ENCODE measurements around the gene DNAJC3. TPM values are rescaled to one million over a fixed set of nuclear protein-coding genes. Genes with fewer than 3 reads are reported as not detected.

DNAJC3 gene
- total and polyA plus RNA-seq, 2 experiments from 2014 or later, result 27.1 to 91.4 TPM

- Histone ChIP-seq H3K9me3 (ENCODE audit: low read depth) (no peaks in the 10 kb centered on the region), H3K79me2 (no peaks in the 10 kb centered on the region), H3K27ac (no peak overlapping the region), H4K20me1 (ENCODE audit: insufficient read depth, poor library complexity, severe bottlenecking) (no peaks in the 10 kb centered on the region), H3K36me3 (replicated peaks; ENCODE audit: insufficient read depth, low read depth) (no peaks in the 10 kb centered on the region), H3K4me3 (no peak overlapping the region), H3K9me2 (replicated peaks; ENCODE audit: insufficient read depth) (no peaks in the 10 kb centered on the region), H3K4me2 (no peak overlapping the region), H3K4me1 (ENCODE audit: insufficient read depth) (peaks cover under 1% of the 10 kb centered on the region), H3K27me3 (no peaks in the 10 kb centered on the region), H2AFZ (no peak overlapping the region)
- TF ChIP-seq, protein P1, sequence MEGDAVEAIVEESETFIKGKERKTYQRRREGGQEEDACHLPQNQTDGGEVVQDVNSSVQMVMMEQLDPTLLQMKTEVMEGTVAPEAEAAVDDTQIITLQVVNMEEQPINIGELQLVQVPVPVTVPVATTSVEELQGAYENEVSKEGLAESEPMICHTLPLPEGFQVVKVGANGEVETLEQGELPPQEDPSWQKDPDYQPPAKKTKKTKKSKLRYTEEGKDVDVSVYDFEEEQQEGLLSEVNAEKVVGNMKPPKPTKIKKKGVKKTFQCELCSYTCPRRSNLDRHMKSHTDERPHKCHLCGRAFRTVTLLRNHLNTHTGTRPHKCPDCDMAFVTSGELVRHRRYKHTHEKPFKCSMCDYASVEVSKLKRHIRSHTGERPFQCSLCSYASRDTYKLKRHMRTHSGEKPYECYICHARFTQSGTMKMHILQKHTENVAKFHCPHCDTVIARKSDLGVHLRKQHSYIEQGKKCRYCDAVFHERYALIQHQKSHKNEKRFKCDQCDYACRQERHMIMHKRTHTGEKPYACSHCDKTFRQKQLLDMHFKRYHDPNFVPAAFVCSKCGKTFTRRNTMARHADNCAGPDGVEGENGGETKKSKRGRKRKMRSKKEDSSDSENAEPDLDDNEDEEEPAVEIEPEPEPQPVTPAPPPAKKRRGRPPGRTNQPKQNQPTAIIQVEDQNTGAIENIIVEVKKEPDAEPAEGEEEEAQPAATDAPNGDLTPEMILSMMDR (IDR thresholded peaks at IDR 0.05; ENCODE audit: poor library complexity), result no peak
- TF ChIP-seq EZH2 (IDR thresholded peaks at IDR 0.05; ENCODE audit: borderline replicate concordance) (no peak), EZH2phosphoT487 (IDR thresholded peaks at IDR 0.05; ENCODE audit: low read depth, severe bottlenecking, unreplicated experiment) (no peak)
- WGBS (ENCODE audit: low lambda C conversion rate, missing lambda C conversion rate), result 98% methylated on average over 5 of the region's 5 CpGs
- DNase-seq (ENCODE audit: low spot score), result no peak
These were observed 145.4 kb downstream of the DNAJC3 start for GRCh38 chr13:95822303-95822702.

DNA sequence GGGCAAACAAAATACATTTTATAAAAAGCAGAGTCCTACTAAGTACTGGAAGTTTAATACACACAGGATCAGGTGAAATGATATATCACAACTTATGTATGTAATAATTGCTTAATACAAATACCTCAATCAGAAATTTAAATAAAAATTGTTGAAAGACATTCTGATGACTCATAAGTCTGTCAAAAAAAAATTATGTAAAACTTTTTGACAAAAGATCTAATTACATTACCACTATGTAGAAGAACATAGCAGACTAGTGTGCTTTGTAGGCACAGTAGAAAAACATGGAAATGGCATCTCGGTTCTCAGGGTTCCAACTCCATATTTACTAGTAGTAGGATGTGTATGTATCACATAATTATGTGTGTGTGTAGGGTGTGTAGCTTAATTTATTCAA, 156.2 kb downstream of the DNAJC3 start:
- Histone ChIP-seq H3K9me2 (replicated peaks; ENCODE audit: insufficient read depth) (no peaks in the 10 kb centered on the region), H3K4me2 (no peak overlapping the region), H3K27ac (no peak overlapping the region), H3K27me3 (no peaks in the 10 kb centered on the region), H3K79me2 (no peaks in the 10 kb centered on the region), H2AFZ (no peak overlapping the region), H3K4me1 (ENCODE audit: insufficient read depth) (no peaks in the 10 kb centered on the region), H3K36me3 (replicated peaks; ENCODE audit: insufficient read depth, low read depth) (no peaks in the 10 kb centered on the region), H3K4me3 (no peak overlapping the region), H4K20me1 (ENCODE audit: insufficient read depth, poor library complexity, severe bottlenecking) (no peaks in the 10 kb centered on the region), H3K9me3 (ENCODE audit: low read depth) (no peaks in the 10 kb centered on the region)
- no peak for DNase-seq (ENCODE audit: low spot score)
- TF ChIP-seq EZH2 (IDR thresholded peaks at IDR 0.05; ENCODE audit: borderline replicate concordance) (no peak), EZH2phosphoT487 (IDR thresholded peaks at IDR 0.05; ENCODE audit: low read depth, severe bottlenecking, unreplicated experiment) (no peak)
- TF ChIP-seq, protein P1 (IDR thresholded peaks at IDR 0.05; ENCODE audit: poor library complexity), result no peak
- WGBS (ENCODE audit: low lambda C conversion rate, missing lambda C conversion rate), result 96% methylated on average over 1 of the region's 1 CpG

- 23% methylated on average over 1 of the region's 1 CpG for WGBS (ENCODE audit: low lambda C conversion rate, missing lambda C conversion rate)
- Histone ChIP-seq H3K27me3 (no peaks in the 10 kb centered on the region), H4K20me1 (ENCODE audit: insufficient read depth, poor library complexity, severe bottlenecking) (no peaks in the 10 kb centered on the region), H3K36me3 (replicated peaks; ENCODE audit: insufficient read depth, low read depth) (no peaks in the 10 kb centered on the region), H2AFZ (no peak overlapping the region), H3K27ac (no peak overlapping the region), H3K4me2 (no peak overlapping the region), H3K79me2 (no peaks in the 10 kb centered on the region), H3K4me3 (no peak overlapping the region), H3K9me3 (ENCODE audit: low read depth) (no peaks in the 10 kb centered on the region), H3K4me1 (ENCODE audit: insufficient read depth) (no peaks in the 10 kb centered on the region), H3K9me2 (replicated peaks; ENCODE audit: insufficient read depth) (no peaks in the 10 kb centered on the region)
- DNase-seq (ENCODE audit: low spot score), result no peak
- TF ChIP-seq EZH2 (IDR thresholded peaks at IDR 0.05; ENCODE audit: borderline replicate concordance), result no peak
These were observed 156.8 kb downstream of the DNAJC3 start for GRCh38 chr13:95833719-95834118.

DNA sequence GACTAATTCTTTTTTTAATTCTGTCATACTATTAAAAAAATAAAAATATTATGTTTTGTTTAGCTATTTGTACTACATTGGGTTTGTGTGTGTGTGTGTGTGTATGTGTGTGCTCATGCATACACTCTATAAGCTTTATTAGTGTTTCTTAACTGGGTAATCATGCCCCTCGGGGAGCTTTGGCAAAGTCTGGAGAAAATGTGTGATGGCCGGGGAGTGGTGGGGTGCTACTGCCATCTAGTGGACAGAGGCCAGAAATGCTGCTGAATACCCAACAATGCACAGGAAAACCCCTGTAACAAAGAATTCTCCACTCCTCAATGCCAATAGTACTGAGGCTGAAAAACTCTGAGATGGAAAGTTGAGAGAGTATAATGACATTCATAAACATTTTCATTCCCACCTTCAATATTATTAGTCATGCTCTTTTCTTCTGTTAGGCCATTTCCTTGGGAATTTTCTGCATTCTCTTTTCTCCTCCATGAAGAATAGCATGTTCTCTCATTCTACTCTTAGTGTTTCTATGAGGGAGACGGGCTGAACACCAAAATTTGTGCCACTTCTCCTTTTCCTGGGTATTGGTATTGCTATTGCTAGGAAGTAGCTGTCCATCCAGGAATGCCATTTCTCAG, 157.3 kb downstream of the DNAJC3 start:
- DNase-seq (ENCODE audit: low spot score), result peak; percentile 77
- no peaks in the 10 kb centered on the region for H3K79me2 ChIP-seq
- TF ChIP-seq EZH2phosphoT487 (IDR thresholded peaks at IDR 0.05; ENCODE audit: low read depth, severe bottlenecking, unreplicated experiment) (no peak), EZH2 (IDR thresholded peaks at IDR 0.05; ENCODE audit: borderline replicate concordance) (no peak)
- TF ChIP-seq, protein P1 (IDR thresholded peaks at IDR 0.05; ENCODE audit: poor library complexity), result peak; percentile 87
- H2AFZ ChIP-seq, result no peak overlapping the region
- H3K27ac ChIP-seq, result no peak overlapping the region
- H3K4me3 ChIP-seq, result no peak overlapping the region
- H3K4me1 ChIP-seq (ENCODE audit: insufficient read depth), result no peaks in the 10 kb centered on the region
- no peaks in the 10 kb centered on the region for H3K9me2 ChIP-seq (replicated peaks; ENCODE audit: insufficient read depth)
- H3K9me3 ChIP-seq (ENCODE audit: low read depth), result no peaks in the 10 kb centered on the region
- no peaks in the 10 kb centered on the region for H3K36me3 ChIP-seq (replicated peaks; ENCODE audit: insufficient read depth, low read depth)
- WGBS (ENCODE audit: low lambda C conversion rate, missing lambda C conversion rate), result 37% methylated on average over 3 of the region's 3 CpGs
- H4K20me1 ChIP-seq (ENCODE audit: insufficient read depth, poor library complexity, severe bottlenecking), result no peaks in the 10 kb centered on the region
- H3K27me3 ChIP-seq, result no peaks in the 10 kb centered on the region
- no peak overlapping the region for H3K4me2 ChIP-seq
